ENCODE results near the gene PAPSS1.

PAPSS1 gene

DNA sequence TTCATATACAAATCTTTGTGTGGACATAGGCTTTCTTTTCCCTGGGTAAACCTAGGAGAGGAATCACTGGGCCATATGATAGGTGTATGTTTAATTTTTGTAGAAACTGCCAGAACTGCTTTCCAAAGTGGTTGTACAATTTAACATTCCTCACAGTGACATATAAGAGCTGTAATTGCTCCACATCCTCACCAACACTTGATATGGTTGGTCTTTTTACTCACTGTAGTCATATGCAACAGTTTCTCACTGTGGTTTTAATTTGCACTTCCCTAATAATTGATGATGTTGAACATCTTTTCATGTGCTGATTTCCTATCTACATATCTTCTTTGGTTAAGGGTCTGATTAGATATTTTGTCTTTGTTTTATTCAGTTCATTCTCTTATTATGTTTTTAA lies 24.5 kb upstream of the PAPSS1 start:
- Histone ChIP-seq H2BK120ac (ENCODE audit: insufficient read depth, low read length, poor library complexity) (no peak overlapping the region), H3K4ac (ENCODE audit: low read depth, low read length) (no peak overlapping the region), H3K79me1 (ENCODE audit: low read length) (no peaks in the 10 kb centered on the region), H3K9ac (ENCODE audit: low read length) (no peak overlapping the region), H3K79me2 (ENCODE audit: control insufficient read depth, insufficient read depth, low read length, poor library complexity) (no peaks in the 10 kb centered on the region), H2AFZ (ENCODE audit: insufficient read depth, low read length, poor library complexity) (no peak overlapping the region), H3K27ac (ENCODE audit: low read depth, low read length) (no peak overlapping the region), H4K8ac (ENCODE audit: low read depth, low read length) (no peak overlapping the region), H2BK5ac (ENCODE audit: low read depth, low read length, poor library complexity) (no peak overlapping the region), H2BK12ac (ENCODE audit: low read length) (no peak overlapping the region), H3K9me3 (ENCODE audit: insufficient read depth, low read depth, low read length) (no peaks in the 10 kb centered on the region), H3K4me1 (ENCODE audit: control insufficient read depth in 1 of 2, insufficient read depth in 2 of 2, low read length in 2 of 2) (peaks cover 3 to 8% of the 10 kb centered on the region in 2 experiments), H2AK5ac (ENCODE audit: low read length) (no peak overlapping the region), H4K91ac (ENCODE audit: low read depth, low read length) (no peak overlapping the region), H3K36me3 (ENCODE audit: control insufficient read depth in 1 of 2, insufficient read depth in 2 of 2, low read length in 2 of 2) (no peaks in the 10 kb centered on the region), H3K4me3 (ENCODE audit: low read depth, low read length) (no peak overlapping the region), H3K18ac (ENCODE audit: low read length) (no peak overlapping the region), H3K27me3 (ENCODE audit: insufficient read depth, low read length) (no peaks in the 10 kb centered on the region), H3K14ac (ENCODE audit: low read length) (no peak overlapping the region), H4K12ac (ENCODE audit: low read depth, low read length) (no peak overlapping the region), H3K4me2 (ENCODE audit: low read length) (no peak overlapping the region), H3K23ac (ENCODE audit: low read length) (no peak overlapping the region)
- DNase-seq, result no peak

DNA sequence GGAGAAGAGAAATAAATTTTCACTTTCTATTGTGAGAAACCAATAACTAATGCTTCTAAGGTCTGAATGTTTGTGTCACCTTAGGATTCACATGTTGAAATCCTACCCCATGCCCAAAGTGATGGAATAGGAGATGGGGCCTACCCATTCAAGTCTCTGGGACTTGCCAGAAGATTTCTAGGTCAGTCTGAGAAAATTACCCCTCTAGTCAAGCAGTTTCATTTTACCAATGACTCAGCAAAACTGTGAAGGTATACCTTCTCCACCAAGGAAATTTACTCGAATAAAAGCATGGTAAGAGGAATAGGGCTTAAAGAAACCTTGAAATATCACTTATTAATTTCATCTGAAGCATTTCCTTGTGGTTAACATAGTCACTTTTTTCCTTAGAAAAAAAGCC lies 23.5 kb upstream of the PAPSS1 start:
- H3K18ac ChIP-seq (ENCODE audit: low read length), result no peak overlapping the region
- H2BK120ac ChIP-seq (ENCODE audit: insufficient read depth, low read length, poor library complexity), result no peak overlapping the region
- H2BK12ac ChIP-seq (ENCODE audit: low read length), result no peak overlapping the region
- no peaks in the 10 kb centered on the region for H3K36me3 ChIP-seq (ENCODE audit: control insufficient read depth in 1 of 2, insufficient read depth in 2 of 2, low read length in 2 of 2)
- H4K91ac ChIP-seq (ENCODE audit: low read depth, low read length), result no peak overlapping the region
- H3K4me1 ChIP-seq (ENCODE audit: control insufficient read depth in 1 of 2, insufficient read depth in 2 of 2, low read length in 2 of 2), result peaks cover 3 to 8% of the 10 kb centered on the region in 2 experiments
- H3K14ac ChIP-seq (ENCODE audit: low read length), result no peak overlapping the region
- H2AFZ ChIP-seq (ENCODE audit: insufficient read depth, low read length, poor library complexity), result no peak overlapping the region
- no peak overlapping the region for H3K9ac ChIP-seq (ENCODE audit: low read length)
- H3K79me1 ChIP-seq (ENCODE audit: low read length), result no peaks in the 10 kb centered on the region
- no peak overlapping the region for H4K12ac ChIP-seq (ENCODE audit: low read depth, low read length)
- H3K79me2 ChIP-seq (ENCODE audit: control insufficient read depth, insufficient read depth, low read length, poor library complexity), result no peaks in the 10 kb centered on the region
- no peak overlapping the region for H2AK5ac ChIP-seq (ENCODE audit: low read length)
- H3K4me3 ChIP-seq (ENCODE audit: low read depth, low read length), result no peak overlapping the region
- no peak overlapping the region for H3K4me2 ChIP-seq (ENCODE audit: low read length)
- no peak for DNase-seq
- no CpG with 5 or more reads among the region's 1 CpG for WGBS (ENCODE audit: extremely low coverage, insufficient coverage, insufficient read length)
- no peak overlapping the region for H4K8ac ChIP-seq (ENCODE audit: low read depth, low read length)
- H3K27ac ChIP-seq (ENCODE audit: low read depth, low read length), result no peak overlapping the region
- no peaks in the 10 kb centered on the region for H3K27me3 ChIP-seq (ENCODE audit: insufficient read depth, low read length)
- no peak overlapping the region for H3K23ac ChIP-seq (ENCODE audit: low read length)
- H3K9me3 ChIP-seq (ENCODE audit: insufficient read depth, low read depth, low read length), result no peaks in the 10 kb centered on the region
- no peak overlapping the region for H3K4ac ChIP-seq (ENCODE audit: low read depth, low read length)
- no peak overlapping the region for H2BK5ac ChIP-seq (ENCODE audit: low read depth, low read length, poor library complexity)

GRCh38 chr4:107742791-107743190 lies 22.8 kb upstream of the PAPSS1 start:
- no peak overlapping the region for H2AFZ ChIP-seq (ENCODE audit: insufficient read depth, low read length, poor library complexity)
- no peak overlapping the region for H3K18ac ChIP-seq (ENCODE audit: low read length)
- H3K27me3 ChIP-seq (ENCODE audit: insufficient read depth, low read length), result no peaks in the 10 kb centered on the region
- H4K12ac ChIP-seq (ENCODE audit: low read depth, low read length), result no peak overlapping the region
- DNase-seq, result peak in 1 of 2 donors; percentile 81
- H3K9ac ChIP-seq (ENCODE audit: low read length), result no peak overlapping the region
- no peak overlapping the region for H3K23ac ChIP-seq (ENCODE audit: low read length)
- H2AK5ac ChIP-seq (ENCODE audit: low read length), result no peak overlapping the region
- no peak overlapping the region for H2BK12ac ChIP-seq (ENCODE audit: low read length)
- no peak overlapping the region for H4K91ac ChIP-seq (ENCODE audit: low read depth, low read length)
- H3K79me2 ChIP-seq (ENCODE audit: control insufficient read depth, insufficient read depth, low read length, poor library complexity), result no peaks in the 10 kb centered on the region
- H3K9me3 ChIP-seq (ENCODE audit: insufficient read depth, low read depth, low read length), result no peaks in the 10 kb centered on the region
- no peak overlapping the region for H3K14ac ChIP-seq (ENCODE audit: low read length)
- no peak overlapping the region for H3K4ac ChIP-seq (ENCODE audit: low read depth, low read length)
- H3K4me1 ChIP-seq (ENCODE audit: control insufficient read depth in 1 of 2, insufficient read depth in 2 of 2, low read length in 2 of 2), result peaks cover 3 to 8% of the 10 kb centered on the region in 2 experiments
- no peaks in the 10 kb centered on the region for H3K79me1 ChIP-seq (ENCODE audit: low read length)
- no peak overlapping the region for H3K4me2 ChIP-seq (ENCODE audit: low read length)
- no peak overlapping the region for H4K8ac ChIP-seq (ENCODE audit: low read depth, low read length)
- WGBS (ENCODE audit: extremely low coverage, insufficient coverage, insufficient read length), result no CpG with 5 or more reads among the region's 1 CpG
- no peak overlapping the region for H2BK120ac ChIP-seq (ENCODE audit: insufficient read depth, low read length, poor library complexity)
- H3K27ac ChIP-seq (ENCODE audit: low read depth, low read length), result no peak overlapping the region
- H3K36me3 ChIP-seq (ENCODE audit: control insufficient read depth in 1 of 2, insufficient read depth in 2 of 2, low read length in 2 of 2), result no peaks in the 10 kb centered on the region
- no peak overlapping the region for H3K4me3 ChIP-seq (ENCODE audit: low read depth, low read length)
- no peak overlapping the region for H2BK5ac ChIP-seq (ENCODE audit: low read depth, low read length, poor library complexity)

- Histone ChIP-seq H2AK5ac (ENCODE audit: low read length) (no peak overlapping the region), H3K23ac (ENCODE audit: low read length) (no peak overlapping the region), H3K18ac (ENCODE audit: low read length) (no peak overlapping the region), H3K9me3 (ENCODE audit: insufficient read depth, low read depth, low read length) (no peaks in the 10 kb centered on the region), H2BK5ac (ENCODE audit: low read depth, low read length, poor library complexity) (no peak overlapping the region), H4K12ac (ENCODE audit: low read depth, low read length) (no peak overlapping the region), H3K9ac (ENCODE audit: low read length) (no peak overlapping the region), H3K27ac (ENCODE audit: low read depth, low read length) (no peak overlapping the region), H3K4me1 (ENCODE audit: control insufficient read depth in 1 of 2, insufficient read depth in 2 of 2, low read length in 2 of 2) (peaks cover 3 to 8% of the 10 kb centered on the region in 2 experiments), H3K79me1 (ENCODE audit: low read length) (no peaks in the 10 kb centered on the region), H3K4me2 (ENCODE audit: low read length) (no peak overlapping the region), H3K27me3 (ENCODE audit: insufficient read depth, low read length) (no peaks in the 10 kb centered on the region), H4K8ac (ENCODE audit: low read depth, low read length) (no peak overlapping the region), H2BK120ac (ENCODE audit: insufficient read depth, low read length, poor library complexity) (no peak overlapping the region), H2AFZ (ENCODE audit: insufficient read depth, low read length, poor library complexity) (no peak overlapping the region), H3K36me3 (ENCODE audit: control insufficient read depth in 1 of 2, insufficient read depth in 2 of 2, low read length in 2 of 2) (no peaks in the 10 kb centered on the region), H4K91ac (ENCODE audit: low read depth, low read length) (no peak overlapping the region), H3K4ac (ENCODE audit: low read depth, low read length) (no peak overlapping the region), H3K79me2 (ENCODE audit: control insufficient read depth, insufficient read depth, low read length, poor library complexity) (no peaks in the 10 kb centered on the region), H3K4me3 (ENCODE audit: low read depth, low read length) (no peak overlapping the region), H2BK12ac (ENCODE audit: low read length) (no peak overlapping the region), H3K14ac (ENCODE audit: low read length) (no peak overlapping the region)
- WGBS (ENCODE audit: extremely low coverage, insufficient coverage, insufficient read length), result no CpG with 5 or more reads among the region's 1 CpG
- DNase-seq, result no peak
Observed at GRCh38 chr4:107742196-107742595, 22.2 kb upstream of the PAPSS1 start.
